Melanocyte of skin (primary cell): ENCODE data around the gene TP53RK. TPM values are rescaled to one million over a fixed set of nuclear protein-coding genes. Genes with fewer than 3 reads are reported as not detected.

ENCODE experiments used
- total RNA-seq, 2 donors: library from RNA; depleted of rRNA; stranded (reverse); fragments of >200 nt; gene quantifications; 2 replicates each; pipeline ENCODE4 v1.2.3, GENCODE V29; 2012

Gene TP53RK
- total RNA-seq = 10 to 100 TPM; 16.5 to 29.0 TPM

GRCh38 chr20:46689082-46689753 lies at the start of gene TP53RK:
Gene TP53RK, minus strand, starts transcription at chr20:46689444. Its CDS starts 30 bp downstream, at chr20:46689414.

GRCh38 chr20:46709459-46710152 lies 20.4 kb upstream of the TP53RK start, which contains the start of gene SLC2A10:
Gene SLC2A10, plus strand, starts transcription at chr20:46709649. Its CDS starts 88 bp downstream, at chr20:46709737.

GRCh38 chr20:46651091-46651962 lies 37.9 kb downstream of the TP53RK start, which contains the start of gene SLC13A3:
Gene SLC13A3, minus strand, starts transcription at chr20:46651459. Its CDS starts 38 bp downstream, at chr20:46651421.

Other genes with a start within 250 kb of the TP53RK start
- 1 to 10 TPM; 3.7 to 5.2 TPM for gene ZNF334, start 175.9 kb downstream of the TP53RK start, total RNA-seq
- gene OCSTAMP, start 138.8 kb downstream of the TP53RK start, total RNA-seq = not detected
- 1 to 10 TPM; 2.0 to 3.1 TPM for gene SLC13A3, start 38.0 kb downstream of the TP53RK start, total RNA-seq
- 10 to 100 TPM in 1 of 2 donors, 1 to 10 TPM in 1; 8.3 to 13.4 TPM for gene SLC2A10, start 20.2 kb upstream of the TP53RK start, total RNA-seq
- not detected for gene EYA2, start 205.4 kb upstream of the TP53RK start, total RNA-seq